ENCODE measurements around the gene TUBA8. TPM values are rescaled to one million over a fixed set of nuclear protein-coding genes. Genes with fewer than 3 reads are reported as not detected.
"Not testable (repeated sequence)": the region's sequence is repeated elsewhere in the genome, so short reads cannot be mapped to it uniquely, and the experiment has no call there.

TUBA8 gene
- total RNA-seq, 1 donor from 2014 or later, result 7.3 TPM

DNA sequence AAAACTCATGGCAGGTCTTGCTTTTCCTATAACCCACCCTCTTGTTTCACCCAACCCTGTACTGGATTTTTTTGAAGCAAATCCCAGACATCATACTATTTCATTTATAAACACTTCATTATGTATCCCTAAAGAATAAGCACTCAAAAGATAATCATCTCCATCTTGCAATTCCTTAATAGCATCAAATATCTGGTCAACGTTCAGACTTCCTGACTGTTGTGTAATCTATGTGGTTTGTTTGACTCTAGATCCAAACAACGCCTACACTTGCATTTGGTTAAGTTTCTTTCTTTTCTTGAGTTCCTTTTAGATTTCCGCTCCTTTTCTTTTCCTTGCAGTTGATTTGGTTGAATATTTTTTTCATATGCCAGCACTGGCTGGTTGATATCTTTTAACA, 61.6 kb downstream of the TUBA8 start:
- not testable (repeated sequence) for DNase-seq (ENCODE audit: low read depth, low spot score)

- not testable (repeated sequence) for DNase-seq (ENCODE audit: low read depth, low spot score)
Observed at GRCh38 chr22:18172776-18173175, 62.2 kb downstream of the TUBA8 start.

- not testable (repeated sequence) for DNase-seq (ENCODE audit: low read depth, low spot score)
Observed at GRCh38 chr22:18173441-18173840, 62.8 kb downstream of the TUBA8 start.

Other genes with a start within 250 kb of the TUBA8 start
- gene MICAL3, start 86.2 kb upstream of the TUBA8 start, total RNA-seq, result 19.0 and 32.0 TPM in 2 replicates
- gene PEX26, start 32.8 kb upstream of the TUBA8 start, total RNA-seq, result 24.7 and 36.2 TPM in 2 replicates
- 37.1 and 64.4 TPM in 2 replicates for gene USP18, start 39.4 kb downstream of the TUBA8 start, total RNA-seq